ENCODE data around the gene SLF2.

DNA sequence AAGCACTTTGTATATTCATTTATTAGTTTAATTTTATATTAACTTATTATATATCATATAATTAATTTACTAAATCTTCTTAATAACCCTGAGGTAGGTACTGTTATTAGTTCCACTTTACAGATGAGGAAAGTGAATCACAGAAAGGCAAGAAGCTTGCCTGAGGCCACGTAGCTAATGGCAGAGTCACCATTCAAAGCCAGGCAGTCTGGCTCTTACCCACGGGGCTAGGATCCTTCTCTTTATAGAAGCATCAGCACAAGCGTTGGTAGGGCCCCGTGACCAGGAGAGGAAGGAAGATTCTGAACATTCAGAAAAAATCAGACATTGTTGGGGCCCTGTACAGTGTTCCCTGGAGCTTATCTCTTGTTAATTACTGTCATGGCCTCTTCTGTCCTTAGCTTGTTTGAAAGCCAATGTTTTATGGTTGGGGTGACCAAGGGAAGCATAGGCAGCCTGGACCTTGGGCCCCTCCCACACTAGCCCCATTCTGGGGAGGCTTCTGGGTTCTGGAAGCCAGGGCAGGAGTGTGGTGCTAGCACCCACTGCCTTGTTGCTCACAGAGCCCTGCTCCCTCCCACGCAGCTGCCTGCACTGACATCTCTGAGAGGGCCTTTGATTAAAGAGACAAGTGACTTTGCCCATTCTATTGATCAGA is 31.1 kb upstream of the SLF2 start:
- TF ChIP-seq, protein P1, sequence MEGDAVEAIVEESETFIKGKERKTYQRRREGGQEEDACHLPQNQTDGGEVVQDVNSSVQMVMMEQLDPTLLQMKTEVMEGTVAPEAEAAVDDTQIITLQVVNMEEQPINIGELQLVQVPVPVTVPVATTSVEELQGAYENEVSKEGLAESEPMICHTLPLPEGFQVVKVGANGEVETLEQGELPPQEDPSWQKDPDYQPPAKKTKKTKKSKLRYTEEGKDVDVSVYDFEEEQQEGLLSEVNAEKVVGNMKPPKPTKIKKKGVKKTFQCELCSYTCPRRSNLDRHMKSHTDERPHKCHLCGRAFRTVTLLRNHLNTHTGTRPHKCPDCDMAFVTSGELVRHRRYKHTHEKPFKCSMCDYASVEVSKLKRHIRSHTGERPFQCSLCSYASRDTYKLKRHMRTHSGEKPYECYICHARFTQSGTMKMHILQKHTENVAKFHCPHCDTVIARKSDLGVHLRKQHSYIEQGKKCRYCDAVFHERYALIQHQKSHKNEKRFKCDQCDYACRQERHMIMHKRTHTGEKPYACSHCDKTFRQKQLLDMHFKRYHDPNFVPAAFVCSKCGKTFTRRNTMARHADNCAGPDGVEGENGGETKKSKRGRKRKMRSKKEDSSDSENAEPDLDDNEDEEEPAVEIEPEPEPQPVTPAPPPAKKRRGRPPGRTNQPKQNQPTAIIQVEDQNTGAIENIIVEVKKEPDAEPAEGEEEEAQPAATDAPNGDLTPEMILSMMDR (IDR thresholded peaks at IDR 0.05), result no peak
- TF ChIP-seq POLR2A (IDR thresholded peaks at IDR 0.05) (no peak), EP300 (IDR thresholded peaks at IDR 0.05) (no peak)
